Endodermal cell (in vitro differentiated cells): ENCODE data around the gene REC8. TPM values are rescaled to one million over a fixed set of nuclear protein-coding genes. Genes with fewer than 3 reads are reported as not detected.

ENCODE experiments used
- DNase-seq: peaks from one replicate; pipeline ENCODE4 v3.0.0-alpha.2; 2017
- H3K27ac ChIP-seq: 2 replicates; pipeline ENCODE4 v1.5.1; 2013; ENCODE audit warnings: mild to moderate bottlenecking, low read depth, low read length, moderate library complexity
- H3K27me3 ChIP-seq: 2 replicates; pipeline ENCODE4 v1.6.1; 2013; ENCODE audit warnings: mild to moderate bottlenecking, low read length, moderate library complexity; ENCODE audit not compliant: insufficient read depth, control insufficient read depth, poor library complexity, severe bottlenecking
- H3K36me3 ChIP-seq: 2 replicates; pipeline ENCODE4 v1.7.0; 2013; ENCODE audit warnings: mild to moderate bottlenecking, low read length, moderate library complexity; ENCODE audit not compliant: control insufficient read depth, insufficient read depth
- H3K4me1 ChIP-seq: one replicate; pipeline ENCODE4 v1.7.0; 2013; ENCODE audit warnings: low read length; ENCODE audit not compliant: control insufficient read depth, insufficient read depth
- H3K4me3 ChIP-seq: 2 replicates; pipeline ENCODE4 v1.5.1; 2013; ENCODE audit warnings: mild to moderate bottlenecking, low read length, moderate library complexity
- H3K9ac ChIP-seq: 2 replicates; pipeline ENCODE4 v1.6.1; 2013; ENCODE audit warnings: mild to moderate bottlenecking, low read length, moderate library complexity; ENCODE audit not compliant: poor library complexity, severe bottlenecking; ENCODE audit errors: extremely low read depth
- H3K9me3 ChIP-seq: 2 replicates; pipeline ENCODE4 v1.6.1; 2013; ENCODE audit warnings: mild to moderate bottlenecking, low read length, moderate library complexity; ENCODE audit not compliant: control insufficient read depth
- H3K27ac Mint-ChIP-seq: 2 replicates; pipeline ENCODE4 v1.8.0; 2020; ENCODE audit warnings: mixed read lengths
- H3K27me3 Mint-ChIP-seq: 2 replicates; pipeline ENCODE4 v1.8.0; 2021; ENCODE audit warnings: mild to moderate bottlenecking, mixed read lengths; ENCODE audit not compliant: insufficient read depth
- H3K36me3 Mint-ChIP-seq: 2 replicates; pipeline ENCODE4 v1.8.0; 2020; ENCODE audit warnings: low read depth, mixed read lengths
- H3K4me1 Mint-ChIP-seq: 2 replicates; pipeline ENCODE4 v1.8.0; 2020; ENCODE audit warnings: mixed read lengths
- H3K4me3 Mint-ChIP-seq: 2 replicates; pipeline ENCODE4 v1.8.0; 2020; ENCODE audit warnings: mild to moderate bottlenecking, moderate library complexity, mixed read lengths
- H3K9me3 Mint-ChIP-seq: 2 replicates; pipeline ENCODE4 v1.8.0; 2020; ENCODE audit warnings: mild to moderate bottlenecking, mixed read lengths
- WGBS, 2 experiments: methylation state at CpG; one replicate each; pipeline versions ENCODE4 v1.1.5 to v1.1.7; 2013; ENCODE audit warnings: missing lambda C conversion rate in 2 of 2, mixed read lengths in 1 of 2; ENCODE audit not compliant: insufficient coverage in 1 of 2, insufficient read length in 1 of 2; 5-methylcytosine and 5-hydroxymethylcytosine counted together
- total RNA-seq, 2 donors: library from RNA; stranded (reverse); fragmentation: NEBNext Ultra II Directional in 1 of 2; extraction: Animal tissue kit (Norgen Biotek cat#: 25700) in 1 of 2; gene quantifications; 2 replicates in 1 of 2; 3 replicates in 1 of 2; pipeline ENCODE4 v1.2.1, GENCODE V29; 2021
- TF ChIP-seq, protein P1 (sequence below): fragments of 200-600 bp; sonication (generic); conservative IDR thresholded peaks from 2 replicates; pipeline ENCODE4 v1.5.0; 2021; ENCODE audit warnings: antibody characterized with exemption, mild to moderate bottlenecking

Gene REC8
- total RNA-seq, 2 donors from 2014 or later = 60.3 to 98.3 TPM

DNA sequence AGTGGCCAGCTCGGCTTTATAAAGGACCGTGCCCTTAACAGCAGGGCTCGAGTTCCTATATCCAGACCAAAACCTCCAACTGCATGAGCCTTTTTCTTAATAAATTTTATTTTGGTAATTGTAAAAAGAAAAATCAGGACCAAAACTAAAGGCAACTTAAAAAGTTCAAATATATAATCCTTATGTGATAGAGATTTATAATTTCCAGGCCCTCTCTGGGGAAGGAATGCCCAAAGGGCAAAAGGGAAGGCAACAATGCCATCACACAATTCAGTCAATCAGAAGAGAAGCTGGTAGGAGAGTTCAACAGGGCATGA lies 17.1 kb downstream of the REC8 start:
- H3K9me3 ChIP-seq = no peaks in the 10 kb centered on the region
- peak overlapping the region; percentile 89 for H3K4me3 ChIP-seq
- peak overlapping the region; percentile 3 for H3K27ac Mint-ChIP-seq
- DNase-seq = no peak
- H3K9me3 Mint-ChIP-seq = no peaks in the 10 kb centered on the region
- no peaks in the 10 kb centered on the region for H3K27me3 ChIP-seq
- no peaks in the 10 kb centered on the region for H3K27me3 Mint-ChIP-seq
- peaks cover 53% of the 10 kb centered on the region for H3K36me3 Mint-ChIP-seq
- no peak overlapping the region for H3K27ac ChIP-seq
- H3K9ac ChIP-seq = no peak overlapping the region
- H3K36me3 ChIP-seq = peaks cover 71% of the 10 kb centered on the region
- no peaks in the 10 kb centered on the region for H3K4me1 ChIP-seq
- peaks cover 6% of the 10 kb centered on the region for H3K4me1 Mint-ChIP-seq
- 11% methylated on average over 3 of the region's 3 CpGs; no CpG with 5 or more reads in 1 of the 2 experiments for WGBS, 2 experiments
- peak overlapping the region; percentile 89 for H3K4me3 Mint-ChIP-seq
- TF ChIP-seq, protein P1, sequence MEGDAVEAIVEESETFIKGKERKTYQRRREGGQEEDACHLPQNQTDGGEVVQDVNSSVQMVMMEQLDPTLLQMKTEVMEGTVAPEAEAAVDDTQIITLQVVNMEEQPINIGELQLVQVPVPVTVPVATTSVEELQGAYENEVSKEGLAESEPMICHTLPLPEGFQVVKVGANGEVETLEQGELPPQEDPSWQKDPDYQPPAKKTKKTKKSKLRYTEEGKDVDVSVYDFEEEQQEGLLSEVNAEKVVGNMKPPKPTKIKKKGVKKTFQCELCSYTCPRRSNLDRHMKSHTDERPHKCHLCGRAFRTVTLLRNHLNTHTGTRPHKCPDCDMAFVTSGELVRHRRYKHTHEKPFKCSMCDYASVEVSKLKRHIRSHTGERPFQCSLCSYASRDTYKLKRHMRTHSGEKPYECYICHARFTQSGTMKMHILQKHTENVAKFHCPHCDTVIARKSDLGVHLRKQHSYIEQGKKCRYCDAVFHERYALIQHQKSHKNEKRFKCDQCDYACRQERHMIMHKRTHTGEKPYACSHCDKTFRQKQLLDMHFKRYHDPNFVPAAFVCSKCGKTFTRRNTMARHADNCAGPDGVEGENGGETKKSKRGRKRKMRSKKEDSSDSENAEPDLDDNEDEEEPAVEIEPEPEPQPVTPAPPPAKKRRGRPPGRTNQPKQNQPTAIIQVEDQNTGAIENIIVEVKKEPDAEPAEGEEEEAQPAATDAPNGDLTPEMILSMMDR = no peak

DNA sequence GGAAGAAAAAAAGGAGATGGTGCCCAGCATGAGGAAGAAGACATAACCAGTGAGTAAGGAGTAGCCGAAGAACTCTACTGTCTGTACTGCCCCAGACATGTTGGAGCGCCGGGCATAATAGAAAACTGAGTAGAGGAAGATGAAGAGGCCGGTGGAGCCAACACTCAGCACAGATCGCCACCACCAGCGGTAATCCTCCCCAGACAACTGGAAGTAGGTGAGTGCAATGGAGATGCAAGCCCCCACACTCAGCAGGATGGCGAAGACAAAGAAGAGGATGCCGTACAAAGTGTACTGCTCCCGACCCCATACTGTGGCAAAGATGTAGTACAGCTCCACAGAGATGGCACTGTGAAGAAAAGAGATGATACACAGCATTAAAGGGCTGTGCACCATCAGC lies 17.6 kb downstream of the REC8 start:
- no peak overlapping the region for H3K9ac ChIP-seq
- H3K9me3 ChIP-seq = no peaks in the 10 kb centered on the region
- Mint-ChIP-seq H3K9me3 (no peaks in the 10 kb centered on the region), H3K27me3 (no peaks in the 10 kb centered on the region), H3K36me3 (peaks cover 54% of the 10 kb centered on the region), H3K4me3 (no peak overlapping the region), H3K27ac (no peak overlapping the region), H3K4me1 (peaks cover 6% of the 10 kb centered on the region)
- 95% methylated on average over 9 of the region's 9 CpGs for WGBS, 2 experiments
- peaks cover 70% of the 10 kb centered on the region for H3K36me3 ChIP-seq
- H3K27me3 ChIP-seq = no peaks in the 10 kb centered on the region
- H3K27ac ChIP-seq = no peak overlapping the region
- no peak for DNase-seq
- H3K4me3 ChIP-seq = peak overlapping the region; percentile 89
- TF ChIP-seq, protein P1 = no peak
- H3K4me1 ChIP-seq = no peaks in the 10 kb centered on the region

DNA sequence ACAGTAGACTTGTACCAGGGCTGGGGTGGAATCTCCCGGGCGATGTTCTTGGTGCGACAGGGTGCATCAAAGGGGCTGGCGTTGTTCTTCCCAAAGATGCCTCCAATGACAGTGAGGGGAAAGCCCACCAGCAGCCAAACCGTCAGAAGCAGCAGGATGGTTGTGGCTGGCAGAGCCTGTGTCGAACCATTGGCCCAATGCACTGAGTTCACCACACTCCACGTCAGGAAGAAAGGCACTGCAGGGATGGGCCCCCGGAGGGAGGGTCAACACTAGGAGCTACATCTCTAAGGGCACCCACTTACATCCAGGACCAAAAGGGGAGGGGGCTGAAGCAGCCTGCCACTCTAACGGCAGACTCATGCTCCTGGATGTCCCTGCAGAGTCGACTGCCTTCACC lies 18.5 kb downstream of the REC8 start:
- Mint-ChIP-seq H3K36me3 (peaks cover 50% of the 10 kb centered on the region), H3K27me3 (no peaks in the 10 kb centered on the region), H3K4me3 (no peak overlapping the region), H3K4me1 (peaks cover 6% of the 10 kb centered on the region), H3K27ac (no peak overlapping the region), H3K9me3 (no peaks in the 10 kb centered on the region)
- Histone ChIP-seq H3K27me3 (no peaks in the 10 kb centered on the region), H3K36me3 (peaks cover 62% of the 10 kb centered on the region), H3K9me3 (no peaks in the 10 kb centered on the region), H3K27ac (no peak overlapping the region), H3K4me1 (no peaks in the 10 kb centered on the region), H3K4me3 (no peak overlapping the region), H3K9ac (no peak overlapping the region)
- 94 to 95% methylated on average over 6 to 9 of the region's 10 CpGs for WGBS, 2 experiments
- TF ChIP-seq, protein P1 = no peak
- no peak for DNase-seq
